ENCODE results near the gene AHCTF1. TPM values are rescaled to one million over a fixed set of nuclear protein-coding genes. Genes with fewer than 3 reads are reported as not detected.

AHCTF1 gene
- total RNA-seq, 1 donor from 2014 or later: 41.0 TPM

GRCh38 chr1:246933893-246934292, 2.1 kb upstream of the AHCTF1 start:
- no peaks in the 10 kb centered on the region for H3K27me3 ChIP-seq
- intact Hi-C loops (cut with DNase I): no loop called here

GRCh38 chr1:246932366-246932700, 585 bp upstream of the AHCTF1 start:
- no peak for DNase-seq (ENCODE audit: extremely low spot score in 2 of 2)
- intact Hi-C loops (cut with DNase I): no loop called here
- TF ChIP-seq POLR2A (IDR thresholded peaks at IDR 0.05): no peak
- no peak for TF ChIP-seq POLR2AphosphoS5 (IDR thresholded peaks at IDR 0.05; ENCODE audit: insufficient read depth in 1 of 2, low read depth in 1 of 2)
- TF ChIP-seq, protein P1, sequence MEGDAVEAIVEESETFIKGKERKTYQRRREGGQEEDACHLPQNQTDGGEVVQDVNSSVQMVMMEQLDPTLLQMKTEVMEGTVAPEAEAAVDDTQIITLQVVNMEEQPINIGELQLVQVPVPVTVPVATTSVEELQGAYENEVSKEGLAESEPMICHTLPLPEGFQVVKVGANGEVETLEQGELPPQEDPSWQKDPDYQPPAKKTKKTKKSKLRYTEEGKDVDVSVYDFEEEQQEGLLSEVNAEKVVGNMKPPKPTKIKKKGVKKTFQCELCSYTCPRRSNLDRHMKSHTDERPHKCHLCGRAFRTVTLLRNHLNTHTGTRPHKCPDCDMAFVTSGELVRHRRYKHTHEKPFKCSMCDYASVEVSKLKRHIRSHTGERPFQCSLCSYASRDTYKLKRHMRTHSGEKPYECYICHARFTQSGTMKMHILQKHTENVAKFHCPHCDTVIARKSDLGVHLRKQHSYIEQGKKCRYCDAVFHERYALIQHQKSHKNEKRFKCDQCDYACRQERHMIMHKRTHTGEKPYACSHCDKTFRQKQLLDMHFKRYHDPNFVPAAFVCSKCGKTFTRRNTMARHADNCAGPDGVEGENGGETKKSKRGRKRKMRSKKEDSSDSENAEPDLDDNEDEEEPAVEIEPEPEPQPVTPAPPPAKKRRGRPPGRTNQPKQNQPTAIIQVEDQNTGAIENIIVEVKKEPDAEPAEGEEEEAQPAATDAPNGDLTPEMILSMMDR (IDR thresholded peaks at IDR 0.05): no peak
- Histone ChIP-seq H3K4me3 (peak overlapping the region; percentile 94 to 99), H3K36me3 (no peaks in the 10 kb centered on the region), H3K4me1 (peaks cover 17% of the 10 kb centered on the region), H3K27ac (peak overlapping the region; percentile 96), H3K27me3 (no peaks in the 10 kb centered on the region), H3K9me3 (no peaks in the 10 kb centered on the region)

More at GRCh38 chr1:246933893-246934292, 2.1 kb upstream of the AHCTF1 start:
- Histone ChIP-seq H3K9me3 (no peaks in the 10 kb centered on the region), H3K36me3 (no peaks in the 10 kb centered on the region), H3K4me1 (peaks cover 17% of the 10 kb centered on the region), H3K4me3 (no peak overlapping the region), H3K27ac (no peak overlapping the region)
- DNase-seq (ENCODE audit: extremely low spot score in 2 of 2): no peak
- TF ChIP-seq, protein P1 (IDR thresholded peaks at IDR 0.05): no peak
- TF ChIP-seq POLR2AphosphoS5 (IDR thresholded peaks at IDR 0.05; ENCODE audit: insufficient read depth in 1 of 2, low read depth in 1 of 2) (no peak), POLR2A (IDR thresholded peaks at IDR 0.05) (no peak)

DNA sequence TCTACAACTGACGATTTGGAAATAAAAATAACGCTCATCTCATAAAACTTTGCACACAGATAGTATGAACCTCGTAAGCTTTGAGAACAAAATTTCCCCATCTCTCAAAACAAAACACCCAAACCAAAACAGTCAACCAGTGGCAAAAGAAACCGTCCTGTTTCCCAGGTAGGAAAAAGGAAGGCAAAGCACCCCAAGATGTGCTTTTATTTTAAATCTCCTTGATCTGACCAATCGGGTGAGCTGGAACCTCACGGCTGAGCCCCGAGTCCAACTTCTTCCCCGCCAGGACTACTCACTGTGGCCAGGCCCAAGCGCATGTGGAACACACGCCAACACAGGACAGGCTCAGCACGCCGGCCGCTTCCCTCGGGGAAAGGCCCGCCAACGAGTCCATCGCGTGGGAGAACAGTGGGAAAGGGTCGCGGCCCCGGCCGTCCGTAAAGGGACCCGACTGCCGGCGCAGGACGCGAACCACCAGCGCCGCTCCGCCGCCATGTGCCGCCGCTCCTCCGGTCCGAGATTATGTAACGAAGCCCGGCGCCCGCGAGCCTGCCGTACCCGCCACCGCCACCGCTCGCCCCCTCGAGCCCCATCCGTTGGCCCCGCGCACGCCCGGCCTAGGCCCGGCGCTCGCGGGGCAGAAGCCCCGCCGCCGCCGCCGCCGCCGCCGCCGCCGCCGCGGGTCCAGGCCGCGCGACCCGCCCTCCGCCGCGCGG, 759 bp downstream of the AHCTF1 start:
- intact Hi-C loops (cut with DNase I): no loop called here
- H3K27ac ChIP-seq: peak overlapping the region; percentile 96
- H3K9me3 ChIP-seq: no peaks in the 10 kb centered on the region
- H3K27me3 ChIP-seq: no peaks in the 10 kb centered on the region
- peaks cover 17% of the 10 kb centered on the region for H3K4me1 ChIP-seq
- H3K4me3 ChIP-seq: peak overlapping the region; percentile 94 to 99
- no peak for DNase-seq (ENCODE audit: extremely low spot score in 2 of 2)
- TF ChIP-seq POLR2AphosphoS5 (IDR thresholded peaks at IDR 0.05; ENCODE audit: insufficient read depth in 1 of 2, low read depth in 1 of 2): no peak
- TF ChIP-seq POLR2A (IDR thresholded peaks at IDR 0.05): no peak
- TF ChIP-seq, protein P1 (IDR thresholded peaks at IDR 0.05): no peak
- H3K36me3 ChIP-seq: peaks cover 0 to 3% of the 10 kb centered on the region in 2 donors

GRCh38 chr1:246925997-246926626, 5.6 kb downstream of the AHCTF1 start:
- no peaks in the 10 kb centered on the region for H3K27me3 ChIP-seq
- H3K9me3 ChIP-seq: no peaks in the 10 kb centered on the region
- H3K4me1 ChIP-seq: peaks cover 40% of the 10 kb centered on the region
- H3K27ac ChIP-seq: no peak overlapping the region
- intact Hi-C loops (cut with DNase I): no loop called here
- peaks cover 0 to 3% of the 10 kb centered on the region in 2 donors for H3K36me3 ChIP-seq
- TF ChIP-seq POLR2AphosphoS5 (IDR thresholded peaks at IDR 0.05; ENCODE audit: insufficient read depth in 1 of 2, low read depth in 1 of 2): no peak
- TF ChIP-seq, protein P1 (IDR thresholded peaks at IDR 0.05): no peak
- TF ChIP-seq POLR2A (IDR thresholded peaks at IDR 0.05): no peak
- DNase-seq (ENCODE audit: extremely low spot score in 2 of 2): no peak
- no peak overlapping the region for H3K4me3 ChIP-seq

- no peak overlapping the region for H3K4me3 ChIP-seq
- H3K9me3 ChIP-seq: no peaks in the 10 kb centered on the region
- no peak for DNase-seq (ENCODE audit: extremely low spot score in 2 of 2)
- H3K4me1 ChIP-seq: peaks cover 26% of the 10 kb centered on the region
- TF ChIP-seq, protein P1 (IDR thresholded peaks at IDR 0.05): no peak
- no peak for TF ChIP-seq POLR2AphosphoS5 (IDR thresholded peaks at IDR 0.05; ENCODE audit: insufficient read depth in 1 of 2, low read depth in 1 of 2)
- no peak for TF ChIP-seq POLR2A (IDR thresholded peaks at IDR 0.05)
- peaks cover 0 to 3% of the 10 kb centered on the region in 2 donors for H3K36me3 ChIP-seq
- no peak overlapping the region for H3K27ac ChIP-seq
- intact Hi-C loops (cut with DNase I): no loop called here
- no peaks in the 10 kb centered on the region for H3K27me3 ChIP-seq
These were observed 7.8 kb downstream of the AHCTF1 start for GRCh38 chr1:246923900-246924299.

Measured in vagina (tissue), 2 donors.